HepG2 (cell line): ENCODE measurements around the gene ANKRD11. TPM values are rescaled to one million over a fixed set of nuclear protein-coding genes. Genes with fewer than 3 reads are reported as not detected.
A peak's percentile ranks its signal among the peaks of the same experiment; 100 is the strongest.

ENCODE experiments used
- ARNT2 ChIP-seq: sonication (generic); formaldehyde crosslinking; IDR thresholded peaks from 2 replicates; pipeline ENCODE4 v1.8.0; 2022; ENCODE audit warnings: mild to moderate bottlenecking, low read depth, missing genetic modification reagents, moderate library complexity
- ARNTL ChIP-seq: sonication (generic); formaldehyde crosslinking; IDR thresholded peaks from 2 replicates; pipeline ENCODE4 v1.4.0; 2020; ENCODE audit warnings: mild to moderate bottlenecking, missing genetic modification reagents
- BORCS8-MEF2B ChIP-seq: sonication (generic); formaldehyde crosslinking; IDR thresholded peaks from 2 replicates; pipeline ENCODE4 v1.8.0; 2022; ENCODE audit warnings: mild to moderate bottlenecking, missing genetic modification reagents
- FLYWCH1 ChIP-seq: sonication (generic); formaldehyde crosslinking; IDR thresholded peaks from 2 replicates; pipeline ENCODE4 v1.8.1; 2023; ENCODE audit warnings: mild to moderate bottlenecking, missing genetic modification reagents
- GABPA ChIP-seq, 2 experiments: IDR thresholded peaks; 2 replicates each; pipeline ENCODE4 v1.6.1; 2011 to 2016; ENCODE audit warnings: low read depth in 2 of 2, low read length in 1 of 2, missing biosample characterization in 1 of 2, missing genetic modification characterization in 1 of 2
- GATAD1 ChIP-seq: IDR thresholded peaks from 2 replicates; pipeline ENCODE4 v1.6.1; 2016; ENCODE audit warnings: missing genetic modification reagents, missing compliant biosample characterization
- JUNB ChIP-seq: sonication (generic); formaldehyde crosslinking; IDR thresholded peaks from 2 replicates; pipeline ENCODE4 v1.8.0; 2022; ENCODE audit warnings: missing genetic modification reagents, mild to moderate bottlenecking, borderline replicate concordance
- KDM3A ChIP-seq: IDR thresholded peaks from 2 replicates; pipeline ENCODE4 v1.6.1; 2018; ENCODE audit warnings: low read depth, missing compliant biosample characterization
- KLF6 ChIP-seq: IDR thresholded peaks from 2 replicates; pipeline ENCODE4 v1.8.0; 2016; ENCODE audit warnings: missing biosample characterization, missing genetic modification reagents
- MIER2 ChIP-seq: IDR thresholded peaks from 2 replicates; pipeline ENCODE4 v1.6.1; 2016; ENCODE audit warnings: missing biosample characterization, missing genetic modification reagents
- NR2F6 ChIP-seq, 2 experiments: IDR thresholded peaks; 2 replicates each; pipeline ENCODE4 v1.6.1; 2016; ENCODE audit warnings: antibody characterized with exemption in 1 of 2, mild to moderate bottlenecking in 1 of 2
- REL ChIP-seq: sonication (generic); formaldehyde crosslinking; conservative IDR thresholded peaks from 2 replicates; pipeline ENCODE4 v1.8.0; 2022; ENCODE audit warnings: mild to moderate bottlenecking, missing genetic modification reagents, moderate library complexity
- SAP130 ChIP-seq: IDR thresholded peaks from 2 replicates; pipeline ENCODE4 v1.6.1; 2016; ENCODE audit warnings: low read depth
- TARDBP ChIP-seq: sonication (generic); formaldehyde crosslinking; IDR thresholded peaks from 2 replicates; pipeline ENCODE4 v1.8.0; 2022; ENCODE audit warnings: mild to moderate bottlenecking, missing genetic modification reagents
- TEAD2 ChIP-seq: sonication (generic); formaldehyde crosslinking; IDR thresholded peaks from 2 replicates; pipeline ENCODE4 v1.9.0; 2021; ENCODE audit warnings: missing genetic modification reagents
- THAP11 ChIP-seq: IDR thresholded peaks from 2 replicates; pipeline ENCODE4 v1.6.1; 2016; ENCODE audit warnings: missing biosample characterization, missing genetic modification reagents
- ZNF136 ChIP-seq: sonication (generic); formaldehyde crosslinking; IDR thresholded peaks from 2 replicates; pipeline ENCODE4 v1.8.1; 2022; ENCODE audit warnings: low read depth, mild to moderate bottlenecking, moderate library complexity, missing genetic modification reagents
- ZNF260 ChIP-seq: sonication (generic); formaldehyde crosslinking; IDR thresholded peaks from 2 replicates; pipeline ENCODE4 v1.4.0; 2020; ENCODE audit warnings: missing genetic modification reagents, low read depth, mild to moderate bottlenecking, borderline replicate concordance
- ZNF468 ChIP-seq: sonication (generic); formaldehyde crosslinking; IDR thresholded peaks from 2 replicates; pipeline ENCODE4 v1.8.0; 2022; ENCODE audit warnings: mild to moderate bottlenecking, moderate library complexity, missing genetic modification reagents
- ZNF564 ChIP-seq: sonication (generic); formaldehyde crosslinking; IDR thresholded peaks from 2 replicates; pipeline ENCODE4 v1.8.1; 2023; ENCODE audit warnings: mild to moderate bottlenecking, missing genetic modification reagents
- ZNF569 ChIP-seq: sonication (generic); formaldehyde crosslinking; IDR thresholded peaks from 2 replicates; pipeline ENCODE4 v1.5.0; 2020; ENCODE audit warnings: mild to moderate bottlenecking, missing genetic modification reagents, moderate library complexity, borderline replicate concordance
- ZNF619 ChIP-seq: sonication (generic); formaldehyde crosslinking; IDR thresholded peaks from 2 replicates; pipeline ENCODE4 v1.4.0; 2020; ENCODE audit warnings: mild to moderate bottlenecking, missing genetic modification reagents
- ZSCAN25 ChIP-seq: sonication (generic); formaldehyde crosslinking; IDR thresholded peaks from 2 replicates; pipeline ENCODE4 v1.8.0; 2022; ENCODE audit warnings: mild to moderate bottlenecking, missing genetic modification reagents
- polyA plus RNA-seq, 8 experiments: library from polyadenylated mRNA; depleted of rRNA in 3 of 8; stranded (reverse) in 7 of 8; unstranded in 1 of 8; fragments of >200 nt; fragmentation: Illumina TruSeq in 4 of 8; extraction: Trizol in 4 of 8; gene quantifications; 2 replicates each; pipeline versions ENCODE4 v1.2.1 to v1.2.3, GENCODE V29; 2011 to 2016; ENCODE audit warnings: low read depth in 4 of 8, missing spikeins in 1 of 8, mixed read lengths in 1 of 8; ENCODE audit not compliant: insufficient read depth in 1 of 8
- total RNA-seq, 5 experiments: library from RNA; depleted of rRNA; stranded (reverse); fragments of >200 nt; fragmentation: Illumina TruSeq; extraction: Trizol; gene quantifications; 2 replicates each; pipeline ENCODE4 v1.2.3, GENCODE V29; 2016; ENCODE audit warnings: low read depth in 1 of 5
- TF ChIP-seq, protein P1 (sequence below): sonication (generic); formaldehyde crosslinking; IDR thresholded peaks from 2 replicates; pipeline ENCODE4 v1.4.0; 2020; ENCODE audit warnings: missing genetic modification reagents
- TF ChIP-seq, protein P2 (sequence below): IDR thresholded peaks from 2 replicates; pipeline ENCODE4 v1.6.1; 2016; ENCODE audit warnings: low read depth, control low read depth
- TF ChIP-seq, protein P3 (sequence below): sonication (generic); formaldehyde crosslinking; IDR thresholded peaks from 2 replicates; pipeline ENCODE4 v1.8.0; 2022; ENCODE audit warnings: low read depth, missing genetic modification reagents

The ANKRD11 gene
- total and polyA plus RNA-seq, 2 of the 13 experiments (the other 11 are each of a cell fraction or from before 2014, with no cell fraction given) = 21.4 to 38.4 TPM

GRCh38 chr16:89246903-89247733 lies 243.2 kb downstream of the ANKRD11 start (continued):
- 0 out of 2 replicates have a peak, but pooled peaks have one; percentile 55 for TF ChIP-seq ZNF569 (CRISPR knock-in tag)
- no peak for TF ChIP-seq ZNF260
- TF ChIP-seq BORCS8-MEF2B (CRISPR knock-in tag) = peak; percentile 76
- TF ChIP-seq FLYWCH1 (CRISPR knock-in tag) = no peak
- TF ChIP-seq TARDBP (CRISPR knock-in tag) = peak; percentile 21; the same call in 1 of the 2 replicates
- TF ChIP-seq, protein P1, sequence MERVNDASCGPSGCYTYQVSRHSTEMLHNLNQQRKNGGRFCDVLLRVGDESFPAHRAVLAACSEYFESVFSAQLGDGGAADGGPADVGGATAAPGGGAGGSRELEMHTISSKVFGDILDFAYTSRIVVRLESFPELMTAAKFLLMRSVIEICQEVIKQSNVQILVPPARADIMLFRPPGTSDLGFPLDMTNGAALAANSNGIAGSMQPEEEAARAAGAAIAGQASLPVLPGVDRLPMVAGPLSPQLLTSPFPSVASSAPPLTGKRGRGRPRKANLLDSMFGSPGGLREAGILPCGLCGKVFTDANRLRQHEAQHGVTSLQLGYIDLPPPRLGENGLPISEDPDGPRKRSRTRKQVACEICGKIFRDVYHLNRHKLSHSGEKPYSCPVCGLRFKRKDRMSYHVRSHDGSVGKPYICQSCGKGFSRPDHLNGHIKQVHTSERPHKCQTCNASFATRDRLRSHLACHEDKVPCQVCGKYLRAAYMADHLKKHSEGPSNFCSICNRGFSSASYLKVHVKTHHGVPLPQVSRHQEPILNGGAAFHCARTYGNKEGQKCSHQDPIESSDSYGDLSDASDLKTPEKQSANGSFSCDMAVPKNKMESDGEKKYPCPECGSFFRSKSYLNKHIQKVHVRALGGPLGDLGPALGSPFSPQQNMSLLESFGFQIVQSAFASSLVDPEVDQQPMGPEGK (CRISPR knock-in tag) = peak; percentile 80
- TF ChIP-seq, protein P2, sequence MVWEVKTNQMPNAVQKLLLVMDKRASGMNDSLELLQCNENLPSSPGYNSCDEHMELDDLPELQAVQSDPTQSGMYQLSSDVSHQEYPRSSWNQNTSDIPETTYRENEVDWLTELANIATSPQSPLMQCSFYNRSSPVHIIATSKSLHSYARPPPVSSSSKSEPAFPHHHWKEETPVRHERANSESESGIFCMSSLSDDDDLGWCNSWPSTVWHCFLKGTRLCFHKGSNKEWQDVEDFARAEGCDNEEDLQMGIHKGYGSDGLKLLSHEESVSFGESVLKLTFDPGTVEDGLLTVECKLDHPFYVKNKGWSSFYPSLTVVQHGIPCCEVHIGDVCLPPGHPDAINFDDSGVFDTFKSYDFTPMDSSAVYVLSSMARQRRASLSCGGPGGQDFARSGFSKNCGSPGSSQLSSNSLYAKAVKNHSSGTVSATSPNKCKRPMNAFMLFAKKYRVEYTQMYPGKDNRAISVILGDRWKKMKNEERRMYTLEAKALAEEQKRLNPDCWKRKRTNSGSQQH = no peak
- 0 out of 2 replicates have a peak, but pooled peaks have one; percentile 69 for TF ChIP-seq REL (CRISPR knock-in tag)
- TF ChIP-seq THAP11 (CRISPR knock-in tag) = peak; percentile 63; the same call in 1 of the 2 replicates
- TF ChIP-seq ZNF136 (CRISPR knock-in tag) = no peak
- peak; percentile 60 for TF ChIP-seq KLF6 (CRISPR knock-in tag)
- TF ChIP-seq NR2F6 (IDR thresholded peaks at IDR 0.05) = no peak
- peak; percentile 6; the same call in 1 of the 2 replicates for TF ChIP-seq NR2F6 (CRISPR knock-in tag; IDR thresholded peaks at IDR 0.05)
- peak; percentile 89; the same call in 1 of the 2 replicates for TF ChIP-seq ARNT2
- TF ChIP-seq GATAD1 = peak; percentile 56; the same call in 1 of the 2 replicates
- no peak for TF ChIP-seq JUNB (CRISPR knock-in tag)
- TF ChIP-seq ARNTL (CRISPR knock-in tag) = peak; percentile 16; the same call in 1 of the 2 replicates
- TF ChIP-seq ZSCAN25 (CRISPR knock-in tag) = 0 out of 2 replicates have a peak, but pooled peaks have one; percentile 18
- TF ChIP-seq ZNF468 (CRISPR knock-in tag) = 0 out of 2 replicates have a peak, but pooled peaks have one; percentile 59
- TF ChIP-seq ZNF619 = no peak; the same call in 1 of the 2 replicates
- TF ChIP-seq, protein P3, sequence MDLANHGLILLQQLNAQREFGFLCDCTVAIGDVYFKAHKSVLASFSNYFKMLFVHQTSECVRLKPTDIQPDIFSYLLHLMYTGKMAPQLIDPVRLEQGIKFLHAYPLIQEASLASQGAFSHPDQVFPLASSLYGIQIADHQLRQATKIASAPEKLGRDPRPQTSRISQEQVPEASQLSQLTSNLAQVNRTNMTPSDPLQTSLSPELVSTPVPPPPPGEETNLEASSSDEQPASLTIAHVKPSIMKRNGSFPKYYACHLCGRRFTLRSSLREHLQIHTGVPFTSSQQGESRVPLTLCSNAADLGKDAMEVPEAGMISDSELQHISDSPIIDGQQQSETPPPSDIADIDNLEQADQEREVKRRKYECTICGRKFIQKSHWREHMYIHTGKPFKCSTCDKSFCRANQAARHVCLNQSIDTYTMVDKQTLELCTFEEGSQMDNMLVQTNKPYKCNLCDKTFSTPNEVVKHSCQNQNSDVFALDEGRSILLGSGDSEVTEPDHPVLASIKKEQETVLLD (CRISPR knock-in tag) = peak; percentile 73
- TF ChIP-seq TEAD2 (CRISPR knock-in tag) = no peak
- TF ChIP-seq MIER2 (CRISPR knock-in tag) = 0 out of 2 replicates have a peak, but pooled peaks have one; percentile 5
- no peak; the same call in none of the 2 replicates for TF ChIP-seq GABPA (IDR thresholded peaks at IDR 0.05; ENCODE audit: low read depth, low read length)
- TF ChIP-seq GABPA (CRISPR knock-in tag; IDR thresholded peaks at IDR 0.05; ENCODE audit: low read depth) = no peak
- TF ChIP-seq SAP130 = peak; percentile 65
- TF ChIP-seq ZNF564 = peak; percentile 59; the same call in 1 of the 2 replicates
- peak; percentile 50; the same call in 1 of the 2 replicates for TF ChIP-seq KDM3A
